ENCODE results near the gene BTN3A1.
A peak's percentile ranks its signal among the peaks of the same experiment; 100 is the strongest.
"Not testable (repeated sequence)": the region's sequence is repeated elsewhere in the genome, so short reads cannot be mapped to it uniquely, and the experiment has no call there.

The BTN3A1 gene

DNA sequence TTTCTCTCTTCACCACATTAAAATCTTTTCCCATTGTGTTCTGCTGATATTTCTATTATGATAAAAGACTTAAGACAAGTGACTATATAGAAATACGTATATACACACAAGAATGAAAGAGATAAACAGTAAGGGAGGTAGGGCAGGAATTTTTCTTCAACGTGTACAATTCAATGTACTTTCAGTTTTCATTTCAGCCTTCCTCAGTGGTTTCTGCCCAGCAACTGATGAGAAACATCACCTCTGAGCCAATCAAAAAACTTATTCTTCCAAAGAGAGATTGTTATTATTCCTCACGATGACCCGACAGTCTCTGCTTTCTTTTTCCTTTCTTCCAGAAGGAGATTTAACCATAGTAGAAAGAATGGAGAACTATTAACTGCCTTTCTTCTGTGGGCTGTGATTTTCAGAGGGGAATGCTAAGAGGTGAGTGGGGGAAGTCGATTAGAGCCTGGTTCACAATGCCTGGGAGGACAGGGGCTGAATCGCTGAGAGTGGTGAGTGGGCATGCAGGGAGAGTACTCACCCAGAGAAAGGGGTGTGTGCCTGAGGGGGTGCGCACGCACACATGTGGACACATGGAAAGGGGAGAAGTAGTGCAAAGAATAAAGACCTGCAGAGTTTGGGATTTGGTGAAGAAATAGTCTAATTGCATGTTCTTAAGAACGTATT lies at the start of gene BTN3A1:
Gene BTN3A1, plus strand, starts transcription at position 289 of the 672 bp plus-strand sequence. CDS start 3,289 bp downstream, outside the sequence.
- DNase-seq, result peak; percentile 87

DNA sequence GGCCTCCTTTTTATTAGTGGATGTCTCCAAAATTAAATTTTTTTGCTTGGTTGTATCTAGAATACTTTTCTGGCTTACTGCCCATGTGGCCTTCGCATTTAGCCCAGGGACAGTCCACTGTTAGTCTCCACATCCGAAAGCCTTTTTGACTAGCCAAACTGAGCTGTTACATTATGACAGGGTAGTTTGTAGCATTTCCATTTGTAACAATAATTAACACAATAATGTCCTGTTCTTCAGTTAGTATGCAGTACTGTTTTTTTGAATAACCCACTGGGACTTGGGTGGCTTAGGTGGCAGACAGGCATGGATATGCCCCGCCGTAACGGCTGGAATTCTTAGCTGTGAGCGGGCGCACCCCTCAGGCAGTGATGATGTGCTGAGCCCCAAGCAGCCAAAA lies 49.8 kb upstream of the BTN3A1 start:
- no peak for DNase-seq

DNA sequence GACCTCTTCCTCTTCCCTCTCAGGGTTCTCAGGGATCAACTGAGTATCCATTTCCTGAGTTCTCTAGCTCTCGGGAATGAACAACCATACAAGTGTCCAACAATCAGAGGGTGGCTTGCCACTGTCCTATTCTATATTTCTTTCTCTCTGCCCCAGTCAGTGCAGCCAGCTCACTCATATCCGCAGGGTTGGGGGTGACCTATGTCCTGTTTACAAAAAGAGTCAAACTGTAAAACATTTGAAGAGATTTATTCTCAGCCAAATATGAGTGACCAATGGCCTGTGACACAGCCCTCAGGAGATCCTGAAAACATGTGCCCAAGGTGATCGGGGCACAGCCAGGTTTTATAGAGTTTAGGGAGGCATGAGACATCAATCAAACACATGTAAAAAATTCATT lies 47.9 kb upstream of the BTN3A1 start:
- no peak for DNase-seq

DNA sequence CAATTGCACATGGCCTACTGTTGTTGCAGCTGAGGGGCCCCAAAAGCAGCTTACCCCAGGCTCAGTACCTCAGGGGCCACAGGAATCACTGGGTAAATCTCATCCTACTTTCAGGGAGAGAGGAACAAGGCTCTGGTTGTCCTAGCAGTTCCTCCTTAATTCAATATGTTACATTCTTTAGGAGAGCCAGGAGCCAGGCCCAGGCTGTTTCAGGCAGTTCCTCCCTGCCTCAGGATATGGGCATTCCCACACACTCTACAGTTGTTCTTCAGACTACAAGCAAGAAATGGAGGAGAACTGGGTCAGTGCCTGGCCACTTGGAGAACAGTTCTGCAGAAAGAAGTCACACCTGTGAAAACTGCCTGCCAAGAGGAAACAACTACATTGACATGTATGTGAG lies 46.7 kb upstream of the BTN3A1 start:
- no peak for DNase-seq

DNA sequence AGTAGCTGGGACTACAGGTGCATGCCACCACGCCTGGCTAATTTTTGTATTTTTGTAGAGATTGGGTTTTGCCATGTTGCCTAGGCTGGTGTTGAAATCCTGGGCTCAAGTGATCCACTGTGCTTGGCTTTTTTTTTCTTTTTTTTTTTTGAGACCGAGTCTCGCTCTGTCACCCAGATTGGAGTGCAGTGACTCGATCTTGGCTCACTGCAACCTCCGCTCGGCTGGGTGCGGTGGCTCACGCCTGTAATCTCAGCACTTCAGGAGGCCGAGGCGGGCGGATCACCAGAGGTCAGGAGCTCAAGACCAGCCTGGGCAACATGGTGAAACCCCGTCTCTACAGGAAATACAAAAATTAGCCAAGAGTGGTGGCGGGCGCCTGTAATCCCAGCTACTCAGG lies 44.5 kb upstream of the BTN3A1 start:
- not testable (repeated sequence) for DNase-seq

DNA sequence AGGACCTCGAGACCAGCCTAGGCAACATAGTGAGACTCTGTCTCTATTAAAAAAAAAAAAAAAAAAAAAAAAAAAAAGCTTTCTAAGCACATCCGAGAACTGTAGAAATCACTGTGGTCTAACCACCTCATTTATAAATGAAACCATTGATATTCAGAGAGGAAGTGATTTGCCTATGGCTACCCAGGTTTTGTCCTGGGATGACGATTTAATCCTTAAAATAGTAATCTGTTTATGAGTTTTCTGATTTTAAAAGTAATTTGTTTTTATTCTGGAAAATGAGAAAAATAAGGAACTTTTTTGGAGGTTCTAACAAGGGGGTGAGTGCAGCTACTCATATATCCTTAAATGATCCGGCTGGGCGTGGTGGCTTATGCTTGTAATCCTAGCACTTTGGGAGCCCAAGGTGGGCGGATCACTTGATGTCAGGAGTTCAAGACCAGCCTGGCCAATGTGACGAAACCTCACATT lies 43.5 kb upstream of the BTN3A1 start:
- peak; percentile 35 for DNase-seq

DNA sequence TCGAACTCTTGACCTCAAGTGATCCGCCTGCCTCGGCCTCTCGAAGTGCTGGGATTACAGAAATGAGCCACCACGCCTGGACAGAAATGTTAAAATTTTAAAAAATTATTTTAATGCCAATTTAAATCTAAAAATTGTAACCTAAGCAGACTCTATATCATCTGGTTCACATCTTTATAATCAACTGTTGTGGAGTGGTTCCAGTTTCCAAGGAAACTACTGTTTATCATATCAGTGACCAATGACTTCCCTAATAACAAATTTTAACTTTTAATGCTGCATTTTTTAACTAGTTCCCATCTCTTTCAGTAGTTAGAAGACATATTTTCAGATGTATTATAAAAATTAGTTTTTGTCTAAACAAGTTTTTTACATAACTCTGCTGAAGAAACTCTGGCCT lies 42.3 kb upstream of the BTN3A1 start:
- DNase-seq, result no peak

DNA sequence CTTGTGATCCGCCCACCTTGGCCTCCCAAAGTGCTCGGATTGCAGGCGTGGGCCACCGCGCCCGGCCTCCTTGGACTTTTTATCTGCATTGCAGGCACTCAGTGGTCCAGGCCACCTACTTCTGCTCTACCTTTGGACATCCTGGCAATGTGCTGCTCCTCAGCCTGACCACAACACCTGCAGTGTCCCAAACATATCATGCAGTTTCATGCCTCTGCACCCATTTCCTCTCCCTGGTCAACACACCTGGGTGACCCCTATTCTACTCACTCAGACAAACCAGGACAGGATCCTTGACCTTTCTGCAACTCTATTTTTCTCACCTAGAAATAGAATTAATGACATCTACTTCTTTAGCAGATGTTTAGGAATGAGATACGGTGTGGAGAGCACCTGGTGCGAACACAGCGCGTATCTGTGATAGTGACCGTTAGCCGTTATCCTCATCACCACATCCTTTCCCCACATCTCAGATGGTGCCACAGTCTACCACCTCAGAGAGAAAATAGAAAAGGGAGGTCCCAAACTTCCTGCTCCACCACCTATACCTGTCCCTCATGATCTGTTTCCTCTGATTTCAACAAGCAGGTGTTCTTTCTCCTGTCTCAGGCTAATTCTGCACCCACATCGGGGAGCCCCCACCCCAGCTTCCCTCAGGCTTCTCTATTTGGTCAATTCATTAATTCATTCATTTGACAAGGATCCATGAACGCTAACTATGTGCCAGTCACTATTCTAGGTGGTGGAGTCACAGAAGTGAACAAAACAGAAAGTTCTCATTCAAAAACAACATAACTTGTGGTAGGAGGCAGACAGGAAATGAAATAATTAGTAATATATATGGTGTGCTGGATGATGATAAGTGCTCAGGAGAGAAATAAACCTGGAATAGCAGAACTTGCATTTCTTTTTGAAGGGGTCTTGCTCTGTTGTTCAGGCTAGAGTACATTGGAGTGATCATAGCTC lies 41.3 kb upstream of the BTN3A1 start:
- peak; percentile 51 for DNase-seq

DNA sequence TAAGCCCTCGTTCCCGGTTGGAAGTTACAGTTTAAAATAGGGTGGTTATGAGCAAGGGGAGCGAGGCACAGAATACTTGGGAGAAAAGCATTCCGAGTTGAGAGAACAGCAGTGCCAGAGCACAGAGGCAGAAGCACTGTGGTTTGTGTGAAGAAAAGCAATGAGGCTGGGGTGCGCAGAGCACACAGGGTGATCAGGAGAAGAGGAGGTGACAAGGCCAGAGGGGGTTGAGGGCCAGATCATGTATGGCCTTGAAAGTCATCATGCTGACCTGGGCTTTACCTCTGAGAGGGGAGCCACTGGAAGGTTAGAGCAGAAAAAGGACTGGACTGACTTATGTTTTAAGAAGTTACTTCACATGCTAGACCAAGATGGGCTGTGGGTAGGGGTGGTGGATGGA lies 40.5 kb upstream of the BTN3A1 start:
- DNase-seq, result no peak

DNA sequence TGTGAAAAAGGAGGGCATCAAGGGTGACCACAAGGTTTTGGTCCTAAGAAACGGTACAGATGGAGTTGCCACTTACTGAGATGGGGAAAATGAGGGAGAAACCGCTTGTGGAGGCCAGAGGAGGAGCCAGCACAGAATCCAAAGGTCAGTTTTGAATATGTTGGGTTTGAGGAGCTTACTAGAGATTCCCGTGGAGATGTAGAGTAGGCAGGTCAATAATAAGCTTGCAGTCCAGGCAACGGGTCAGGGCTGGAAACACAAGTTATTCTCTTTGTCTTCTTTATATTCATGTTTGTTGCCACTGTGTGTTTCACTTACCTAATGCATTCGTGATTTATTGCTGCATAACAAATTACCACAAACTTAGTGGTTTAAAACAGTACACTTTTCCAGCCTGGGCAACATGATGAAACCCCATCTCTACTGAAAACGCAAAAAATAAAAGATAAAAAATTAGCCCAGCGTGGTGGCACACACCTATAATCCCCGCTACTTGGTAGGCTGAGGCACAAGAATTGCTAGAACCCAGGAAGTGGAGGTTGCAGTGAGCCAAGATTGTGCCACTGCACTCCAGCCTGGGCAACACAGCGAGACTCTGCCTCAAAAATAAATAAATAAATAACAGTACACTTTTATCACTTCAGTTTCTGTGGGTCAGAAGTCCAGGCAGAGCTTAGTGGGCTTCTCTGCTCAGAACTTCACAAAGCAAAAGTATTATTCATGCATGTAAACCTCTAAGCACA lies 39.8 kb upstream of the BTN3A1 start:
- no peak for DNase-seq

DNA sequence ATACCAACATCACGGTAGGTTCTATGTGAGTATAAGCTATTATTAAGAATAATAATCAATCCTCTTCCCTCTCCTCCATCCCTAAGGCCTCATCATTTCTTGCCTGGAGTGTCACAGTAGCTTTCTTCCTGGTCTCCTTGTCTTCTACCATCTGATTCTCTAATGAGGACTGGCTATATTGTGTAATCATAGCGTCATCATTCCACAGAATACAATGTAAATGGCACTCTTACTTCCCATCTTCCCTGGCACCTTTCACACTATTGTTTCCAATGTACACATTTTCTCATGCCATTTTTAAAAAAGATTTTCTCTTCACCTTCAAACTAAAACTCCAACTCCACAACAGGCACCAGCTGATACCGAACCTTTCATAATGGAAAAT lies 39.2 kb upstream of the BTN3A1 start:
- no peak for DNase-seq

DNA sequence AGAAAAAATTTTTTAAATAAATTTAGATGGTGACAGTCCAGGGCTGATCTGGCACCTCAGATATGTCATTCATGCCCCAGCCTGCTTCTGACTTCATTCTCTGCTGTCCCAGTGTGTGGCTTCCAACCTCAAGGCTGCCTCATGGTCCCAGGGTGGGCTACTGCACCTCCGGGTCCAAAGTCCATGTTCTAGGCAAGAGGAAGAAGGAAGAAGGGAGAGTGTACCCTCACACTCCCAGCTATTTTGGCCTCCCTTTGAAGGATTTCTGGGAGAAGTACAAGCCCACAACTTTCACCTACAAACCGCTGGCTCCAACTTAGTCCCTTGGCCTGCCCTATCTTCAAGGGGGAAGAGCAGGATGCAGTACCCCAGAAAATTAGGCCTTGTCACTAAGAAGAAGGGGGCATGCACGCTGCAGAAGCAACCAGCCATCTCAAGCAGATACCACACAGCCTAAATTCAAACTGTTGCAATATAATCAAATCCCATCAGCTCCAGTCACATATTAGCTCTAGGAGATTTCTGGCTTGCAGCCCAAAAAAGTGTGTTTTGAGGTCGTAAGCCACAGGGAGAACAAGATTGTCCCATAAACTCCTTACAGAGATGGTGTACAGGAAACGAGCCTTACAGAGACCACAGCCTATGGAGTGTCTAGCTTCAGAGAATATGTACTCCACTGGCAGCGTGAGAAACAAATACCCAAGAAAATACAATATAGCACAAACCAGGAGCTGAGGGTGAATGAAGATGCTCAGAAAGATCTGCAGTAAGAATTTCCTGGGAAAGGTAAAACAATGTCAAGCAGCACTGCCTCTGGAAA lies 38.0 kb upstream of the BTN3A1 start:
- peak; percentile 35 for DNase-seq

DNA sequence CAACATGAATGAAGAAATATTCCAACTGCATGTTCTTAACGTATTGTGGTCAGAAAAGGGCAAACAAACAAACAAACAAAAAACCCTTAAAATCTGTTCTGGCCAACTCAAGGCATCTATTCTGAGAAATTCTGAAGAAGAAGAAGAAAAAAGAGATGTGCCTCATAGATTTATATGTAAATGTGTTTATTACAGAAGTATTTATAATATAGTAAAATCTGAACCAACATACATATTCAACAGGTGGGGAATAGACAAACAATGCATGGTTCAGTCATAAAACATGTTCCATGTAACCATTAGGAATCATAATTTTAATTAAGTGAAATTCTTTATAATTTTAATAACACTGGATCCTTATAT lies 36.5 kb upstream of the BTN3A1 start:
- DNase-seq, result no peak

DNA sequence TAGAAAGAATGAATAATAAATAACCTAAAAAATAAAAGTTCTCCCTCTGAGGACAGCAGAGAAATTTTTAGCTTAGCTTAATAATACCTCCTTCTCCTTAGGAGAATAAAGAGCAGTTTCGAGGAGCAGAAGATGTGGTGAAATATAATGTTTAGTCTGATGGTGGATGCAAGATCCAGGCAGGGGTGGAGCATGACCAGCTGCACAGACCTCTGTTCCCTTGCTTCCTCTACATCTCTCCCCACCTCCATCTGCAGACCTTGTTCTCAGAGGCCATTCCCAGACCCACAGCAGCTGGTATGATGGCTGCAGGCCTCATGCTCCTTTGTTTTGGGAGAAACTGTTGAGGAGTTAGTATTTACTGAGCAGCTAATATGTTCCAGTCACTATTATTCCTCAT lies 35.6 kb upstream of the BTN3A1 start:
- no peak for DNase-seq

DNA sequence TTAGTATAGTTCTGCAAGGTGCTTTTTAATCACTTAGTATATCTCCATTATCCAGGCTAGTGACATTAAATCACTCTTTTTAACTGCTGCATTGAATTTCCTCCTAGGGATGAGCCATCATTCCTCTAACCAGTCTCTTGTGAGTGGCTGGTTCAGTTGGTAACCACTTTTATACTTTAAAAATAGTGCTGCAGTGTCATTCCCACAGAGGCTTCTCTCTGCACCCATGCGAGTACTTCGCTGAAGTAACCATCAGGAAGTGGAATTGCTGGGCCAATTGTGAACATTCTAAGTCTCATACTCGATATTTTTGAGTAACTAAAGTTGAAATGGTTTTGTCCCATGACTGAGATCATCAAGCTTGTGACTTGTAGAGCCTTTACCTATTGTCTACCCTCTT lies 35.0 kb upstream of the BTN3A1 start:
- DNase-seq, result peak; percentile 25

DNA sequence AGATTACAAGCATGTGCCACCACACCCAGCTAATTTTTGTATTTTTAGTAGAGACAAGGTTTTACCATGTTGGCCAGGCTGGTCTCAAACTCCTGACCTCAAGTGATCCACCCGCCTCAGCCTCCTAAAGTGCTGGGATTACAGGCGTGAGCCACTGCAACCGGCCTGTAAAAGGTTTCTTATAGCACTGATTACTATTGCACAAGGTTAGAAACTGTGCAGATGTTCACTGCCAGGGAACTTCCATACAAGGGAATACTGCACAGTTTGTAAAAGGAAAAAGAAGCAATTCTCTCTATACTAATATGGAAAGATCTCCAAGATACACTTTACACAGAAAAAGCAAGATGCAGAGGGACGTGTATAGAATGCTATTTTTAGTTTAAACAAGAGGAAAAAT lies 30.3 kb upstream of the BTN3A1 start:
- DNase-seq, result not testable (repeated sequence)

DNA sequence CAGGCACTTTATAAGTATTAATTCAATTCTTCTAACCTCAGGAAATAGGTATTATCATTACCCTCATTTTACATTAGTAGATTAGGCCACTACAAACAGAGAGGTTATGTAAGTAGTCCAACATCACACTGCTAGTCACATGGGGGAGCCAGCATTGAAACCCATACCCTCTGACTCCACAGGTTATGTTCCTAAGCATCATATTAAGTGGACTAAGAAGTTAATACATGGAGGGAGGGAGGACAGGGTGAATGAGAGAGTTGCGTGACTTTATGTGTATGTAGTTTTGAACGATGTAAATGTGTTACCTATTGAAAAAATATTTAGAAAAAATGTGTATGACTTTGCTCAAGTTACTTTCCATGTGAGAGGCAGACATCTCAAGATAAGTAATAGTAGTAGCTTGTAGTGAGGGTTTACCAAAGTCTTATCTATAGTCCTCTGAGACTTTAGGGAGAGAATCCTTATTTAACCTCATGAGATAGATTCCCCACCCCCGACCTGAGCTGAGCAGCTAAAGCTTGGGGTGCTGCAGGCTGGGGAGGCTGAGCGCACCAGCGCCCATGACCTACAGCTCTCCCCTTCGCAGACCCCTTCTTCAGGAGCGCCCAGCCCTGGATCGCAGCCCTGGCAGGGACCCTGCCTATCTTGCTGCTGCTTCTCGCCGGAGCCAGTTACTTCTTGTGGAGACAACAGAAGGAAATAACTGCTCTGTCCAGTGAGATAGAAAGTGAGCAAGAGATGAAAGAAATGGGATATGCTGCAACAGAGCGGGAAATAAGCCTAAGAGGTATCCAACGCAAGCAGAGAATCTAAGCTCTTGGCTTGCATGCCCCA lies 29.5 kb upstream of the BTN3A1 start:
- no peak for DNase-seq

DNA sequence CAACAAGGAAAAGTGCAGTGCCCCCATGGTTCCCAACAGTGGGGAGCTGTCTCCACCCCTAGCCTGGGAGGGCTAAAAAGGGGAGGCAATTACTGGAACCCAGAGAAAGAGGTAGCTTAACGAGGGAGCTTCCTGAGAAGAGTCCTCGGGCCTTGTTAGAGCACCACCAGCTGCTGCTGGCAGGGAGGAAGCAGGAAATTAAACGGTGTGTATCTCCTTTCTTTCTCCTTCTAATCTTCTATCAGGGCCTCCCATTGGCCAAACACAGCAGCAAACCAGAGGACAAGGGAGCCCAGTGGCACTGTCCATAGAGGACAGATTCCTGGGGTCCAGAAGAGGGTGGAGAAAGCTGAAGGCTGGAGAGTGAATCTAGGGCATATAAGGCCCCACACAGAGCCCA lies 26.8 kb upstream of the BTN3A1 start:
- DNase-seq, result no peak

DNA sequence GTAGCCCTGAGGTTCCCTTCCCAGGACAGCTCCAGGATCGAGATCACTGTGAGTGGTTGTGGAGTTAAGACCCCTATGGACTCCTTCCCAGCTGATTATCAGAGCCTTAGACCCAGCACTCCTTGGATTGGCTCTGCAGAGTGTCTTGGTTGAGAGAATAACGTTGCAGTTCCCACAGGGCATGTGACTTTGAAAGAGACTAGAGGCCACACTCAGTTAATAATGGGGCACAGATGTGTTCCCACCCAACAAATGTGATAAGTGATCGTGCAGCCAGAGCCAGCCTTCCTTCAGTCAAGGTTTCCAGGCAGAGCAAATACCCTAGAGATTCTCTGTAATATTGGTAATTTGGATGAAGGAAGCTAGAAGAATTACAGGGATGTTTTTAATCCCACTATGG lies 24.4 kb upstream of the BTN3A1 start:
- no peak for DNase-seq

DNA sequence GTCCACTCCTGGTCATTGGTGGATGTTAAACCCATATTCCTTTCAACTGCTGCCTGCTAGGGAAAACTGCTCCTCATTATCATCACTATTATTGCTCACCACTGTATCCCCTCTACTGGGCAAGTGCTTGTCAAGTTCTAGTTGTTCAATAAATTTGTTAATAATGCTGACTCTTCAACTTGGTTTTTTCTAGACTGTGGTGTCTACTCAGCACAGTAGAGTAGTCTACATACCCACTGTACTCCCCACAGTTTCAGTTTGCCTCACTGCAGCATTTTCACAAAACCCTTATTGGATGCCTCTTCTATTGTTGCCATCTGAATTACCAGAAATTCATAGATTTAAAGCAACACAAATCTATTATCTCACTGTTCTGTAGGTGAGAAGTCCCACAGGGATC lies 23.9 kb upstream of the BTN3A1 start:
- DNase-seq, result not testable (repeated sequence)

DNA sequence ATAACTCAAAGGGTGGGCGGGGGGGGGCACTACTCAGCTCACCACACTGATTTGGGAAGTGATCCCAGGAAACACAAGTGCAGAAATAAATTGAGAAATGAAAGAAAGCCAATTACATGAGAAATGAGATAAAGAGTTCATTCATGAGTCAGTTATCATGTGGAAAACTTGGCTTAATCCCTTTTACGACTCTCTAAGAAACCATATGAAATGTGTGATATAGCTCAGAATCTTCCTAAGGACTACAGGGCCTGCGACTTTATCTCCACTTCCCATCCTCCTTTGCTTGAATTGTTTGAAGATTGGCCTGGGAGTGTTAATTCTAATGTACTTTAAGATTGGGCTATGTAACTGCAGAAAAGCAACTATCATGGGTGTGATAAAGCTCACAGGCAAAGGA lies 22.8 kb upstream of the BTN3A1 start:
- DNase-seq, result no peak

DNA sequence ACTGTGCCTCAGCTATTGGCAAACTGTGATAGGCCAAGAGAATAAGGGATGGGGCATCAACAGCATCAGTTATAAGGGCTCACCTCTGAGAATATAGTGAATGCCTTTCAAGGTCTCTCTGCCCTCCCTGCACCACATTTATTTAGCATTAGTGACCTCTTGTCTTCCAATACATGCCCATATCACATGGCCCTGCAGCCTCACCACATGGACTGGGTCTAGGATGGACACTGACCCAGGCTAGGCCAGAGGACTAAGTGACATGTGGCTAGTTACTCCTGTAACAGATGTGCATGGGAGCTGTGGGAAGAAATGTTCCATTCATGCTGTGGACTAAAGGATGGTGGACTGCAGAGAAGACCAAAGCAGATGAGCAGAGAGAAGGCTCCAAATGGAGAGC lies 22.3 kb upstream of the BTN3A1 start:
- DNase-seq, result no peak

Measured in CD4-positive, alpha-beta T cell treated with Interleukin-21 for 1 hour (primary cell).